Heart left ventricle (tissue), 16 donors: ENCODE data around the gene INTS11. TPM values are rescaled to one million over a fixed set of nuclear protein-coding genes. Genes with fewer than 3 reads are reported as not detected.

Experiments
- ATAC-seq, 4 donors: fragments of 200-7000 bp; cut with Tn5 transposase; one replicate each; pipeline ENCODE4 v1.9.1; 2020 to 2022; ENCODE audit warnings: moderate library complexity in 4 of 4, mild to moderate bottlenecking in 3 of 4, moderate number of reproducible peaks in 1 of 4
- DNase-seq, 5 donors: peaks; one replicate each; pipeline ENCODE4 v3.0.0-alpha.2; 2020
- H3K27ac ChIP-seq, 12 donors: fragments of 200-600 bp; sonication (generic) in 4 of 12; one replicate each; pipeline versions ENCODE4 v1.5.0 to v1.8.0; 2016 to 2022; ENCODE audit warnings: mild to moderate bottlenecking in 2 of 12
- H3K27me3 ChIP-seq, 9 donors: fragments of 200-600 bp; sonication (generic) in 2 of 9; one replicate each; pipeline versions ENCODE4 v1.5.1 to v1.8.0; 2016 to 2022; ENCODE audit warnings: mild to moderate bottlenecking in 3 of 9
- H3K36me3 ChIP-seq, 9 donors: fragments of 200-600 bp; sonication (generic) in 2 of 9; one replicate each; pipeline versions ENCODE4 v1.5.0 to v1.8.0; 2018 to 2022; ENCODE audit warnings: mild to moderate bottlenecking in 2 of 9
- H3K4me1 ChIP-seq, 12 donors: fragments of 200-600 bp; sonication (generic) in 4 of 12; one replicate each; pipeline versions ENCODE4 v1.5.0 to v1.8.0; 2016 to 2022; ENCODE audit warnings: mild to moderate bottlenecking in 3 of 12
- H3K4me3 ChIP-seq, 12 donors: fragments of 200-600 bp; sonication (generic) in 4 of 12; one replicate each; pipeline versions ENCODE4 v1.5.0 to v1.8.0; 2017 to 2022; ENCODE audit warnings: mild to moderate bottlenecking in 9 of 12, moderate library complexity in 4 of 12
- H3K9me3 ChIP-seq, 12 donors: fragments of 200-600 bp; sonication (generic) in 4 of 12; one replicate each; pipeline versions ENCODE4 v1.5.0 to v1.8.0; 2016 to 2022; ENCODE audit warnings: mild to moderate bottlenecking in 1 of 12
- CTCF ChIP-seq, 12 donors: fragments of 200-600 bp; sonication (generic) in 4 of 12; IDR thresholded peaks; one replicate each; pipeline versions ENCODE4 v1.5.0 to v1.8.0; 2018 to 2022; ENCODE audit warnings: antibody characterized with exemption in 12 of 12, mild to moderate bottlenecking in 5 of 12
- POLR2A ChIP-seq, 2 donors: fragments of 450-650 bp; IDR thresholded peaks; one replicate each; pipeline ENCODE4 v1.6.1; 2017; ENCODE audit warnings: antibody characterized with exemption in 2 of 2, mild to moderate bottlenecking in 2 of 2, moderate library complexity in 2 of 2
- WGBS, 4 donors: extraction: QIAGEN DNeasy Blood & Tissue Kit in 2 of 4; methylation state at CpG; one replicate each; pipeline versions ENCODE4 v1.1.5 to v1.1.7; 2013 to 2018; 5-methylcytosine and 5-hydroxymethylcytosine counted together
- intact Hi-C, 10 donors: fragments of 100-400 bp; cut with DNase I; formaldehyde crosslinking; loops; one replicate each; pipeline versions ENCODE4 v1.11.1 to v1.14.2; 2022
- polyA plus RNA-seq, 2 donors: library from polyadenylated mRNA; stranded (reverse); fragments of 200-250 nt; gene quantifications; one replicate each; pipeline ENCODE4 v1.2.3, GENCODE V29; 2013
- total RNA-seq, 9 donors: library from RNA; depleted of rRNA in 2 of 9; stranded (reverse); fragments of >200 nt in 2 of 9; fragmentation: NEBNext Ultra II Directional in 3 of 9; extraction: Animal tissue kit (Norgen Biotek cat#: 25700) in 3 of 9; gene quantifications; one replicate each; pipeline versions ENCODE4 v1.1.0 to v1.2.4, GENCODE V29; 2016 to 2023
- donor health status: ischemic (EF 13 %, LVEDD 7.1; RV severe dilation, severe dysfunction).
- donor health status: healthy with polysubstance abuse.
- donor health status: DM: no; HTN: yes; CAD: no.
- donor health status: DM: no; HTN: no; CAD: no.
- donor health status: ischemic (EF 25% LVEDD 6.9; RV normal size, moderate dysfunction).
- donor health status: ischemic (EF 25% LVEDD 5.7; RV mildly dilated, moderate dysfunction).
- donor health status: healthy.
- donor health status: DM: yes; HTN: yes; CAD: no.
- donor health status: ischemic (EF 35%, LVEDD 5.7; RV mildly dilated, moderate dysfunction).
- donor health status: nonischemic (EF 11% LVEDD 7.7; RV severe dilation, severe dysfunction).
- donor health status: DM: yes; HTN: yes; CAD: no.
- donor health status: PGD.
- donor health status: ischemic (EF 29% LVEDD 5.4; RV normal size, mild dysfunction).
- donor health status: nonischemic (EF 23%, LVEDD 6.1; RV moderate dilation, normal function).

INTS11 gene
- total and polyA plus RNA-seq, 11 donors = 46.8 to 117 (median 70.7) TPM

- Histone ChIP-seq H3K4me3 (no peak within 1 kb of the TSS), H3K4me1 (peaks cover 2 to 46% (median 14%) of the 10 kb centered on the region in 12 donors), H3K9me3 (no peaks in the 10 kb centered on the region), H3K27me3 (no peaks in the 10 kb centered on the region), H3K36me3 (peaks cover 0 to 31% (median 22%) of the 10 kb centered on the region in 9 donors), H3K27ac (no peak within 1 kb of the TSS)
- DNase-seq = no peak
- ATAC-seq = no peak
- TF ChIP-seq POLR2A (IDR thresholded peaks at IDR 0.05) = no peak
- TF ChIP-seq CTCF (IDR thresholded peaks at IDR 0.05) = no peak
- intact Hi-C loops = no loop called here
- 73 to 84% (median 79%) methylated on average over 21 to 41 of the region's 41 CpGs for WGBS, 4 donors
These were observed 6.9 kb upstream of the INTS11 start, which contains the start of gene TAS1R3 for GRCh38 chr1:1331068-1331965. Gene TAS1R3 (plus strand): TSS chr1:1331280. CDS start chr1:1331346, 66 bp downstream.

DNA sequence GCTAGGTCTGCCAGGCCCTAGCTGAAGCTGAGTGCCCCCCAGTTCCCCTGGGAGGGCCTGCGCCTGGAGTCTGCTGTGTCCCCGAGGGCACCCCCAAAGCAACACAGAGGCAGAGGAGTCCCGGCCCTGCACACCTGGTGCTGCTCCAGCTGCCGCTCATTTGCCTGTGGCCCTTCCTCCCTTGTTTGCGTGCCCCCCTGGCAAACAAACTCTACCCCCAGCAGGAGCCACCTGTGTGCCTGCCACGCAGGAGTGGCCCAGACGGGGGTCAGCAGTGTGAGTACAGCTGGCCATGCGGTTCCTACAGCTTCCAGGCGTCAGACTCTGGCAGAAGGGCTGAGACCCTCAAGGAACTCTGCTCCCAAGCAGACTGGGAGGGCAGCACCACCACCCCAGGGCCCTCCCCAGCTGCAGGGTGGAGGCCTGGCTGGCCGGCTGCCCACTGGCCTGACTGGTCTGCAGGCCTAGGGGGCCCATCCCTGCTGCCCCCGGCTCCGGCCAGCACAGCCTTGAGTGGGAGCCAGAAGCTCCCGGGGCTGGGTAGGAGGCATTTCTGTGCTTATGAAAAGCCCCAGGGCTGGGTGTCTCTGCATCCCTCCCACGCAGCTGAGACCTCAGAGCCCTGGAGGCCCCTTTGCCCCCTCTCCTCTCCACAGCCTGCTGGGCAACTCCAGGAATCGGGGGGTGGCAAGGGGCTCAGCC is 6.1 kb upstream of the INTS11 start:
- Histone ChIP-seq H3K4me3 (no peak overlapping the region), H3K27me3 (no peaks in the 10 kb centered on the region), H3K27ac (no peak overlapping the region), H3K36me3 (peaks cover 0 to 28% (median 22%) of the 10 kb centered on the region in 9 donors), H3K9me3 (no peaks in the 10 kb centered on the region), H3K4me1 (peaks cover 4 to 54% (median 22%) of the 10 kb centered on the region in 12 donors)
- ATAC-seq = peak in 1 of 4 donors; percentile 4
- intact Hi-C loops = no loop called here
- 63 to 79% (median 66%) methylated on average over 12 to 15 of the region's 15 CpGs for WGBS, 4 donors
- DNase-seq = no peak
- TF ChIP-seq CTCF (IDR thresholded peaks at IDR 0.05) (no peak), POLR2A (IDR thresholded peaks at IDR 0.05) (no peak)

DNA sequence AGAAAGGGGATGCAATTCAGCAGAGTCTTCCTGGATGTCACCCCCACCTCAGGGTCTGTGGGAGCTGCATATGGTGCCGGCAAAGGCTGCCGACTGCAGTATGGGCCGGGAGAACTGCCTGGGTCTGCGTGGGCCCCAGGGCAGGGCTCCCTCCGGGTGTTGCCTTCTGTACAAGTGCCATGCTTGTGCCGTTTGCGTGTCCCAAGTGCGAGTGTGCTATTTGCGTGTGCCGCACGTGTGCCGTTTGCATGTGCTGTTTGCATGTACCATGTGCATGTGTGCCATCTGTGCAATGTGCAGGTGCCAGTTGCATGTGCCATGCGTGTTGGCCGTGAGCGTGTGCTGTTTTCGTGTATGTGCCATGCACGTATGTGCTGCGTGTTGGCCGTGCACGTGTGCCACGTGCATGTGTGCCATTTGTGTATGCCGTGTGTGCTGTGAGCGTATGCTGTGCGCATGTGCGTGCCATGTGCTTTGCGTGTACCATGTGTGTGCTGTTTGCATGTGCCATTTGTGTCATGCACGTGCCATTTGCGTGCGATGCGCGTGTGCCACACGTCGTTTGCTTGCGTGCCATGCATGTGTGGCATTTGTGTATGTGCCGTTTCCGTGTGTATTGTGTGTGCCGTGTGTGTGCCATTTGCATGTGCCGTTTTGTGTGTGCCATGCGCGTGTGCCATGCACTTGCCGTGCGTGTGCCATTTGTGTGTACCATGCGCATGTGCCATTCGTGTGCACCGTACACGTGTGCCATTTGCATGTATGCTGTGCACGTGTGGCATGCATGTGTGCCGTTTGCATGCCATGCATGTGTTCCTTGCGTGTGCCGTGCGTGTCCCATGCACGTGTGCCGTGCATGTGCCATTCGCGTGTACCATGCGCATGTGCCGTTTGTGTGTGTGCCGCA is 5.1 kb upstream of the INTS11 start:
- no peak for TF ChIP-seq CTCF (IDR thresholded peaks at IDR 0.05)
- peak in 1 of 2 donors; percentile 30 for TF ChIP-seq POLR2A (IDR thresholded peaks at IDR 0.05)
- H3K27me3 ChIP-seq = no peaks in the 10 kb centered on the region
- intact Hi-C loops = no loop called here
- DNase-seq (no peak), ATAC-seq (no peak)
- H3K27ac ChIP-seq = no peak overlapping the region
- 89 to 92% (median 90%) methylated on average over 46 to 58 of the region's 58 CpGs for WGBS, 4 donors
- peaks cover 0 to 28% (median 22%) of the 10 kb centered on the region in 9 donors for H3K36me3 ChIP-seq
- no peaks in the 10 kb centered on the region for H3K9me3 ChIP-seq
- peaks cover 4 to 61% (median 27%) of the 10 kb centered on the region in 12 donors for H3K4me1 ChIP-seq
- H3K4me3 ChIP-seq = no peak overlapping the region
